T-helper 22 cell (primary cell): ENCODE results near the gene LGALS3BP.

Source experiments
- DNase-seq: peaks from one replicate; pipeline ENCODE4 v3.0.0-alpha.2; 2020; ENCODE audit warnings: low read depth

Gene LGALS3BP

GRCh38 chr17:78981010-78981888, 1.5 kb upstream of the LGALS3BP start:
- DNase-seq = no peak

GRCh38 chr17:78980624-78980972, 875 bp upstream of the LGALS3BP start:
- no peak for DNase-seq

DNA sequence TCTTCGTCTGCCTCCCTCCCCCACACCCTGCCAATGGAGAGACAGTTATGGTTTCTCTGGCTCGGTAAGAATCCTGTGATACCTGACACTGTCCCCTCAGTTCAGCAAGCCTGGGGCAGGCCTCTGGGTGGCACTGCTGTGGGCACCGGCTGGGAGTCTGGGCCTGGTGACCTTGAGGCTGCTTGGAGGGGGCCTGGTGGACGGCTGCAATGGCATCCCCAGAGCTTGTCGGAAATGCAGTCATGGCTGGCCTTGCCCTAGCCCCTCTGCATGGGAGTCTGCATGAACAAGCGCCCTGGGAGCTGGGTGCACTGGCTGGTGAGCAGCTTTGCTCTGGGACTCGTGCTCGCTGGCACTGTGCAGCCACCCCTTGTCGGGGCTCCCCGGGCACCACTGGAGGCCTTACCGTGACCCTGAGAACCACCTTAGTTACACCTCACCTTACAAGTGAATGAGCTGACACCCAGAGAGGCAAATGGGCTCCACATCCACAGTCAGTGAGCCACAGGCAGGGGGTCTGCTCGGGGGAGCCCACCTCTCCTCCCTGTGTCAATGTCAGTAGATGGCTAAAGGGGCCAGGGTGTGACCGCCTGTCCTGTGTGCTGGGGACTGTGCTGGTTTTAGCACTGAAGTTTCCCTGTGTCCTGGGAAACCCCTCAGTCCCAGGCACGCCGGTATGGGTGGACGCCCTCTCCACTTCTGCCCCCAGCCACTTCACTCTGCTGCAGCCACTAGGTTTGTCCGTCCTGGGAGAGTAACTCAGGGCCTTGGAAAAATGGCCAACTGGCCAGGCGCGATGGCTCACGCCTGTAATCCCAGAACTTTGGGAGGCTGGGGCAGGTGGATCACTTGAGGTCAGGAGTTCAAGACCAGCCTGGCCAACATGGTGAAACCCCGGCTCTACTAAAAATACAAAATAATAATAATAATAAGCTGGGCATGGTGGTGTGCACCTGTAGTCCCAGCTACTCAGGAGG, 1.4 kb downstream of the LGALS3BP start:
- DNase-seq = no peak

DNA sequence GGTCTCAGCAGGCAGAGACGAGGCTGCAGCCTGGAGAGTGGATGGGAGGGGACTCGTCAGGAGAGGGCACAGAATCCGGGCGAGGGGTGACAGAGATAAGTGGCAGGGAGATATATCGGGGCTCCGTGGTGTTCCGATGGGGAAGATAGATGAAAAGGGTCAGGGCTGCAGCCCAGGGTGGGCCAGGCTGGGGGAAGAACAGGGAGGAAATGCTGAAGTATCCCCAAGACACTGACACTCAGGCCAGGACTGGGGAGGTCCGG, 2.1 kb downstream of the LGALS3BP start:
- no peak for DNase-seq

GRCh38 chr17:78976907-78977680, 2.6 kb downstream of the LGALS3BP start:
- no peak for DNase-seq

DNA sequence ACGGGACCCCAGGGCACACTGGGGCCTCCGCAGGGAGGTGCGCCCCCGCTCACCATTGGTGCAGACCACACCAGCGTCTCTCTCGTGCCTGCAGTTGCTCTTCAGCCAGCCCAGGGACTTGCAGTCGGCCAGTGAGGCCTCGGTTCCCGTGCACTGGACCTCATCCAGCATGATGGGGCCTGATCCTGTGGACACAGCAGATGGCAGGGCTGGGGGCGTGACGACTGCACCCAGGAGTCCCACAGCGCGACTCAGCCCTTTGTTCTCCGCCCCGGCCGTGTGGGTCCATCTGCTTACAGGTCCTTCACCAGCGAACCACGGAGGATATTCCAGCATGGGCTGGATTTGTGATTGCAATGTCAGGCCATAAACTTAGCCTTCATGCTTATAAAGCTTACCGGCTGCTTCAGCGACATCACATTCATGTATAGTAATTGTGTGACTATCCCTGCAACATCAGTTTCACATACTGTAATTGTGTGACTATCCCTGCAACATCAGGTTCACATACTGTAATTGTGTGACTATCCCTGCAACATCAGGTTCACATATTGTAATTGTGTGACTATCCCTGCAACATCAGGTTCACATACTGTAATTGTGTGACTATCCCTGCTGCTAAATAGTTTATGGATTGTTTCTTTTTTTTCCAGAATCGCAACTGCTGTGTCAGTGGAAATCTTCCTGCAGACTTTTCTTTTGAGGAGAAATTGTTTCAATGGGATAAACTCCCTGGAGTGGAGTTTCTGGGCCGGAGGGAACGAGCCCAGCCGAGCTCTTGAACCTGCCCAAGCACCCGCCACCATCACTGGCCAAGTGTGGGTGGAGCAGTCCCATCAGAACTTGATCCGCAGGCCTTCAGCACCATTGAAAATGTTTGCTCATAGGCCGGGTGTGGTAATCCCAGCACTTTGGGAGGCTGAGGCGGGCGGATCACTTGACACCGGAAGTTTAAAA, 4.8 kb downstream of the LGALS3BP start:
- DNase-seq = no peak

DNA sequence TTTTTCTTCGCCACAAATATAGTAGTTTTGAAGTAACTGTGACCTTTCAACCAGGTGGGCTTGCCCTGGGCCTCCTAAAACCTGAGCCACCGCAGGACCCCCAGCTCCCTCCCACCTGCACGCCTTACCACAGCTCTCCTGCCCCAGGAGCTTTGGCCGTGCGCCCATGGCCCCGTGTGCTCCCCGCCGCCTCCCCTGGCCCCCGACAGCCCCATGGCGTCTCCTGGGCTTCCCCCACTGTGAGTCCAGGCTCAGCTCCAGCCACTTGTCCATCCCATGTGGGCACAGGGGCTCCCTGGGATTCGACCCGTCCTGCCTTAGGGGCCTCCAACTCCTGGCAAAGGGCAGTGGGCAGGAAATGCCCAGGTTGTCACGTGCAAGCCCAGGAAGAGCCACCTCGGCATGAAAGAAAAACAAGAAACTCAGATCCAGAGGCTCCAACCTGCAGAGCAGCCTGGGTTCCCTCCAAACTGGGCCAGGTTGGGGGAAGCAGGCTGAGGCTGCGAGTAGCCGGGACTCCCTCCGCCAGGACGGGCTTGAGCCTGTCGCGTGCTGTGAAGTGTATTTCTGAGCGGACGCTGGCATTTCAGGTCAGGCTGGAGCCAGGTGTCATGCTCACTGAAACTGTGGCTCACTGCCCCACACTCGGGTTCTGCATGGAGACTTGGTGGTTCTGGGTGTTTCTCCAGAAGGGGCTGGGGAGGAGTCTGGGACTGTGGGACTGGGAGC, 5.8 kb downstream of the LGALS3BP start:
- DNase-seq = no peak

DNA sequence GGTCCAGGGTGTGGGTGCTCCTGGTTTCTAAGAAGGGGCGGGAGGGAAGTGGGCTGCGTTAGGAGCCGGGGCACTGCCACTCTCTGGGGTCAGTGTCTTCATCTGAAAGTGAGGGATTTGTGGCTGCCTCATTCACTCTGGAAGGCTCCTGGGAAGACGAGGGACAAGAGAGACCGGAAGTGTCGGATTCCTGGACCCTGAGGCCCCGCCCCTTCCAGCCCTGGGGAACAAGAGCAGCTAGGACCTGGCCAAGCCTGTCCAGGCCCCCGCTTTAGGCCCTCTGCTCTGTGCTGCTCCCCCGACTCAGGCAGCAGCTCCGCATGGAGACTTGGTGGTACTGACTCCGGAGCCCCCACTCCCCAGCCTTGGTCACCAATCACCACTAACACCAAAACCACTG, 6.5 kb downstream of the LGALS3BP start:
- no peak for DNase-seq

DNA sequence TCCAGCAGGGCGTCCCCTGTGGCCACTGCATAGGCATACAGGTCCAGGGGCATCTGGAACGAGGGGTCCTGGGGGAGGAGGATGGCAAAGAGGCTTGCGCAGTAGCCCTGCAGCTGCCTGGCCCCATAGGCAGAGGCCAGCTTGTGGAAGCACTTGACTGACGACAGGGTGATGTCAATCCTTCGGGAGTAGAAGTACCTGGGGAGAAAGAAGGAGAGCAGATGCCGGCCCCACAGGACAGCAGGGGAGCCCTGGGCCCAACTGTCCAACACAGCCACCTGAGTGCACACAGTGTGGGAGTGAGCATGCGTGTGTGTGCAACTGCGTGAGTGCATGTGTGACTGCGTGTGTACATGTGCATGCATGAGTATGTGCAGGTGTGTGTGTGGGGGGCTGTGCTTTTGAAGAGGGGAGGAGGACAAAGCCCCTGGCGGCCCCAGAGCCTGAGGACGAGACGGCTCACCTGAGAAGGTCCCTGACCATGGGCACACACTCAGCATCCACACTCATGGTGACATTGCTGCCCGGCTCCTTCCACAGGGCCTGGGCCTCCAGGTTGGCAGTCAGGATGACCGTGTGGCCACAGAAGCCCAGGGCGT, 7.1 kb downstream of the LGALS3BP start:
- DNase-seq = no peak

- DNase-seq = no peak
Measured at GRCh38 chr17:78971756-78972506, 7.8 kb downstream of the LGALS3BP start.

- peak; percentile 33 for DNase-seq
Measured at GRCh38 chr17:78970834-78971755, 8.6 kb downstream of the LGALS3BP start.

DNA sequence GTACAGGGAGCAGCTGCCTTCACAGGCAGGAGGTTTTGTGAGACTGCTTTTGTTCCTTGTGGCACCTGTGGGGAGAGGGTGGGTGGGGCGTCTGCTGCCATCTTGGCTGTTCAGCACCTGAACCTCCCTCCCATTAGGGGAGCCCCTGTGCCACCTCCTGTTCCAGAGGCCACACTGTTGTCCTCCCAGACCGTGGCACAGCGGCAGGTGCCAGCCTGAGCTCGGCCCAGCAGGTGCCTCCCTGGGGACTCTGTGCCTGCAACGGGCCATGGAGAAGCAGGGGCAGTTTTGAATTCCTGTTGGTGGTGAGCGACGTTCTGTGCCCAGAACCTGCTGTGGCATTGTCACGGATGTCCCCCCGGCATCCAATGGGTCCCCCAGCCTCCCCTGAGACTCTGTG, 9.9 kb downstream of the LGALS3BP start:
- no peak for DNase-seq

DNA sequence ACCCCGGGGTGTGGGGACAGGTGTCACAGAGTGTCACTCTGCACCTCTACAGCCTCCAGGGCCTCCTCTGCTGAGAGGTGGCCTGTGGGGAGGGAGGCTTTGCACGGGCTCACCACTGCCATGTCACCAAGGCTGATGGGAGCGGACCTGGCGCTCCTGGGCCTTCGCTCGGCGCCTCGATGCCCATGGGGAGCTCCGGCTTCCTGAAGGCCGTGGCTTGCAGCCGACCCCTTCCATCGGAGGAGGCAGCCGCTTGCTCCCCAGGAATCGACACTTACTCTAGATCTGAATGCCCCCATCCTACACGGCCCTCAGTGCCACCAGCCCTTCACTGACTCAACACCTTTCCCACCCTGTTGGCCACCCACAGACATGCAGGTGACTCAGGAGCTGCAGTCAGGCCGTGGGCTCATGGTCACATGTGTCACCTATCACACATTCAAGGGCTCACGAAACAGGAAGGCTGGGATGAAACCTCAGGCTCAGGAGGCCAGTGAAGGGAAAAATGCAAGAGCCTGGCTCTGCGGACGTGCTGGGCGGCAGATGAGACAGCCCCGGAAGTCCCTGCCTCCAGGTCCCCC, 11.9 kb downstream of the LGALS3BP start:
- DNase-seq = no peak

DNA sequence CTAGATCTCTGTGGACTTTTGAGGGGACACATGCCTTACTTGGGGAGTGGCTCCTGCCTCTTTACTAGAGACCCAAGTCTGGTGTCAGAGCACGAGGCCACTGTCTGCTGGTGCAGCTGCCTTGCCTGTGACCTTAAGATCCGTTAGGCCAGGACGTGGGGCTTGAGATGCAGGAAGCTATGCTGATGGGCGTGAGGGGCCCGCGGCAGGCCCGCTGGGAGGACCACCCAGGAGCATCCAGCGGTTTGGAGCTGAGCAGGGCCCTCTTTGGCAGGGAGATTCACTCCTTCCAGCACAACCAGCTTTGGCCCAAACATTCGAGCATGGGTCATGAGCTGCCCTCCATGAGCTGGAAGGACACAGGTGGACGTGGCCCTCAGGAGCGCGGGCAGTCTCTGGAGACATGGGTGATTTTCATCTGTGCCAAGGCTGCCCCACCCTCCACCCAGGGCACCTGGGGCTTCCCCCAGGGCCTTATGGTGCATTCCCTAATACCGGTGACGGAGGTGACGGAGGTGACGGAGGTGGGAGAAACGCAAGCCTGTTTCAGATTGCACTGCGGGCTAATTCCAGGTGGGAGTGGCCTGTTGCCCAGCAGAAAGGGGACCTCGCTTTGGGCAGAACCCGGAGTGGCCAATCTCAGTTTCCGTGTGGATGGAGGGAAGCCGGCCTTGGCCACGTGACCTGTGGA, 12.7 kb downstream of the LGALS3BP start:
- DNase-seq = no peak

- no peak for DNase-seq
Measured at GRCh38 chr17:78966123-78966813, 13.5 kb downstream of the LGALS3BP start.

DNA sequence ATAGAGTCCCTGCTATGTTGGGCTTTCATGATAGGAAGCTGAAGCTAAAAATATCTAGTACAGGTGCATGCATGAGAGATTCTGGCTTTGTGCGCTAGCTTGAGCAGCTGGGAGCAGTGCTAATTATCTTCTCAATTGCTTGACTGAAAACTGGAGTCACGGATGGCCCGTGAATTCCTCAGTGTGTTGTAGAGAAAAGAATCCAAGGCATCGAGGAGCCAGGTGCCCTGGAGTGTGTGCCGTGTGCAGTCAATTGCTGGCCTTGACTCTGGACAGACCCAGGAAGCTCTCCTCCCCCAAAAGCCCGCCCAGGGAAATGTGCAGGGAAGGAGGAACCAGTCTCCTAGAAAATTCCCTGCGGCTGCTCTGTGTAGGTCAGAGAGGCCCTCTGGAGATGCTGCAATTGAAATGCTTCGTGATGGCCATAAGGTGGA, 14.2 kb downstream of the LGALS3BP start:
- DNase-seq = no peak

GRCh38 chr17:78963378-78963777, 16.3 kb downstream of the LGALS3BP start:
- no peak for DNase-seq
